AG09309 (cell line): Measurements from ENCODE around the gene REG4.

Experiments
- DNase-seq: peaks from one replicate; pipeline ENCODE4 v3.0.0-alpha.2; 2010; ENCODE audit warnings: low read depth
- H3K4me3 ChIP-seq: 2 replicates; pipeline ENCODE4 v1.5.1; 2011; ENCODE audit warnings: mild to moderate bottlenecking, low read depth, low read length, moderate library complexity; ENCODE audit not compliant: control insufficient read depth
- TF ChIP-seq, protein P1 (sequence below): IDR thresholded peaks from 2 replicates; pipeline ENCODE4 v1.5.1; 2011; ENCODE audit warnings: mild to moderate bottlenecking, low read depth, low read length, inconsistent platforms; ENCODE audit not compliant: insufficient read depth, control insufficient read depth; ENCODE audit errors: missing control alignments

Gene REG4

GRCh38 chr1:119766374-119766794 is 44.9 kb downstream of the REG4 start:
- H3K4me3 ChIP-seq: no peak overlapping the region
- TF ChIP-seq, protein P1, sequence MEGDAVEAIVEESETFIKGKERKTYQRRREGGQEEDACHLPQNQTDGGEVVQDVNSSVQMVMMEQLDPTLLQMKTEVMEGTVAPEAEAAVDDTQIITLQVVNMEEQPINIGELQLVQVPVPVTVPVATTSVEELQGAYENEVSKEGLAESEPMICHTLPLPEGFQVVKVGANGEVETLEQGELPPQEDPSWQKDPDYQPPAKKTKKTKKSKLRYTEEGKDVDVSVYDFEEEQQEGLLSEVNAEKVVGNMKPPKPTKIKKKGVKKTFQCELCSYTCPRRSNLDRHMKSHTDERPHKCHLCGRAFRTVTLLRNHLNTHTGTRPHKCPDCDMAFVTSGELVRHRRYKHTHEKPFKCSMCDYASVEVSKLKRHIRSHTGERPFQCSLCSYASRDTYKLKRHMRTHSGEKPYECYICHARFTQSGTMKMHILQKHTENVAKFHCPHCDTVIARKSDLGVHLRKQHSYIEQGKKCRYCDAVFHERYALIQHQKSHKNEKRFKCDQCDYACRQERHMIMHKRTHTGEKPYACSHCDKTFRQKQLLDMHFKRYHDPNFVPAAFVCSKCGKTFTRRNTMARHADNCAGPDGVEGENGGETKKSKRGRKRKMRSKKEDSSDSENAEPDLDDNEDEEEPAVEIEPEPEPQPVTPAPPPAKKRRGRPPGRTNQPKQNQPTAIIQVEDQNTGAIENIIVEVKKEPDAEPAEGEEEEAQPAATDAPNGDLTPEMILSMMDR: no peak
- no peak for DNase-seq

GRCh38 chr1:119764220-119764619 is 47.0 kb downstream of the REG4 start:
- DNase-seq: no peak
- no peak overlapping the region for H3K4me3 ChIP-seq
- TF ChIP-seq, protein P1: no peak

- TF ChIP-seq, protein P1: no peak
- H3K4me3 ChIP-seq: no peak overlapping the region
- DNase-seq: no peak
Measured at GRCh38 chr1:119762953-119763352, 48.3 kb downstream of the REG4 start.

- no peak for DNase-seq
- TF ChIP-seq, protein P1: no peak
Measured at GRCh38 chr1:119762409-119762808, 48.9 kb downstream of the REG4 start.

GRCh38 chr1:119758584-119758983 is 52.7 kb downstream of the REG4 start:
- TF ChIP-seq, protein P1: no peak
- no peak for DNase-seq
- H3K4me3 ChIP-seq: no peak overlapping the region

More at GRCh38 chr1:119762409-119762808, 48.9 kb downstream of the REG4 start:
- no peak overlapping the region for H3K4me3 ChIP-seq

- TF ChIP-seq, protein P1: no peak
- H3K4me3 ChIP-seq: no peak overlapping the region
- DNase-seq: no peak
Measured at GRCh38 chr1:119752592-119752991, 58.7 kb downstream of the REG4 start.

DNA sequence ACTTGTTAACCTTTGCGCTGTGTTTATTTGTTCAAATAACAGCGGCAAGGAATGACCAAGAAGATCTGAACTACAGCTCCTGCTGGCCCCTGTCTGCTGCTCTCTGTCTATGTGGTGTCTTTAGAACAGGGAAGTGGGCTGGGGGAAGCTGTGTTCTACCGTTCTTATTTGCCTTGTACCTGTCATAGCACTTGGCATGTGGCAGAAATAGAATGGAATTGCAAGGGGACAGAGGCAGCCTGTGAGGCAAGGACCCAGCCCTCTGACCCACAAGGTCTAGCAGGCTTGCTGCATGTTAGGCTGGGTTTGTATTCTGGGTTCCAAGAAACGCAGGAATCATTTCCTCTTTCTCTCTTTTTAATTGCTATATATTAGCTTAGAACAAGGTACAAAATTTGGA is 63.2 kb downstream of the REG4 start:
- TF ChIP-seq, protein P1: no peak
- DNase-seq: no peak
- H3K4me3 ChIP-seq: no peak overlapping the region
